ENCODE results near the gene ARRB1. TPM values are rescaled to one million over a fixed set of nuclear protein-coding genes. Genes with fewer than 3 reads are reported as not detected.

The ARRB1 gene
- total and polyA plus RNA-seq, 9 of the 15 experiments (the other 6 are each of a cell fraction or from before 2014, with no cell fraction given), result 6.6 to 45.4 (median 28.5) TPM

- TF ChIP-seq MGA (IDR thresholded peaks at IDR 0.05), result peak; percentile 29; the same call in 1 of the 2 replicates
- peak; percentile 21; the same call in 1 of the 2 replicates for TF ChIP-seq ZNF589 (CRISPR knock-in tag; IDR thresholded peaks at IDR 0.05; ENCODE audit: low read depth)
- no peak for TF ChIP-seq SMARCB1 (IDR thresholded peaks at IDR 0.05; ENCODE audit: insufficient read length, low read depth)
- TF ChIP-seq TSC22D4 (tag; IDR thresholded peaks at IDR 0.05), result no peak
- TF ChIP-seq, protein P1, sequence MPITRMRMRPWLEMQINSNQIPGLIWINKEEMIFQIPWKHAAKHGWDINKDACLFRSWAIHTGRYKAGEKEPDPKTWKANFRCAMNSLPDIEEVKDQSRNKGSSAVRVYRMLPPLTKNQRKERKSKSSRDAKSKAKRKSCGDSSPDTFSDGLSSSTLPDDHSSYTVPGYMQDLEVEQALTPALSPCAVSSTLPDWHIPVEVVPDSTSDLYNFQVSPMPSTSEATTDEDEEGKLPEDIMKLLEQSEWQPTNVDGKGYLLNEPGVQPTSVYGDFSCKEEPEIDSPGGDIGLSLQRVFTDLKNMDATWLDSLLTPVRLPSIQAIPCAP (CRISPR knock-in tag; IDR thresholded peaks at IDR 0.05; ENCODE audit: borderline replicate concordance), result no peak
- TF ChIP-seq ZNF512 (tag; IDR thresholded peaks at IDR 0.05), result no peak
These were observed 109.4 kb downstream of the ARRB1 start (continued) for GRCh38 chr11:75241906-75242644.
